ENCODE data around the gene CCR9.

Gene CCR9

DNA sequence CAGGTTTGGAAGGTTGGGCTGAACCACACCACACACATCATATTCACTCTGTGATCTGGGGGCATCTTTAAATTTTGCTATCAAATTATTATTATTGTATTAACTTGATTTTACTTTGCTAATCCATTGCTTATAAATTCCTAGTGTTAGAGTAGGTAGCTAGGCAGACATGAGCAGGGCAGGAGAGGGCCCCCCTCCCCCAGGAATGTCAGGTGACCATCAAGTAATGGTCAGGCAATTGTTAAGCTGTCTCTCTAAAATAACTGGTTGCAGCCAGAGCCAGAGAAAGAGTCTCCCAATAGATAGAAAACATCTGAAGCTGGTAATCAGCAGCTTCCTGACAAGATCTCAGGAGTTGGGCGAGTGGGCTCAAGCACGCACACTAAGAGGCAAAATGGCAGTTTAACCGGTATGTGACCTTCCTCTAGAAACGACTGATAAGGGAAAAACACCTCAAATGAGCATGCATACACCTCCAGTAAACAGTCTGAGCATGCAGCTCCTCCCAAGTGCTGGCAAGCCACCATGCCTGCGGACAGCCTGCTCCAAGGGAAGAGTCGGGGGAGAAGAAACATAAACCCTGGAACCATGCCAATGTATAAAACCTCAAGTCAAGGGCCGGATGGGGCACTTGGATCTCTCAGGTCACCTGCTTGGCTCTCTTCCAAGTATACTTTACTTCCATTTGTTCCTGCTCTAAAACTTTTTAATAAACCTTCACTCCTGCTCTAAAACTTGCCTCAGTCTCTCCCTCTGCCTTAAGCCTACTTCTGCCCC, 53.8 kb downstream of the CCR9 start:
- no peak for DNase-seq

DNA sequence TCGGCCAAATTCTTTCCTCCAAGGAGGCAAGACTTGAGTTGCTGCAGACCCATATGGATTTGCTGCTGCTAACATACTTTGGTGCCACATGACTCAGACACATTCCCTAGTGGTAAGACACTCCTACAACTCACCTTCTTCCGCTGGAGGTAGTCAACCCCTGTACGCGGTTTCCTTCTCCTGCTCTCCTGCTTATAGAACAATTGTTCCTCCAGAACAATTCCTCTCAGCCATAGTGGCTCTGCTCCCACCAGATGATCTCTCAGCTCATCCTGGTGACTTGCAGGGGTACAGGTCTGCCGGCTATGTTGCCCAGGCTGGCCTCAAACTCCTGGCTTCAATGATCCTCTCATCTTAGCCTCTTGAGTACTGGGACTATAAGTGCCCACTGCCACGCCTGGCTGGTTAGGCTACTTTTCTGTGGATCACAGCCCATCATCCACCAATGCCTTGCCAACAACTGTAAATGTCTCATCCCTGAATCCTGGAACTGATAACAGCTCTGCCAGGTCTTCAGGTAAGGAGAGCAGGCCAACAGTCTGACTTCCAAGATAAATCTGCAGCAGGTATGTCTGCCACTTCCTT, 54.5 kb downstream of the CCR9 start:
- no peak for DNase-seq

DNA sequence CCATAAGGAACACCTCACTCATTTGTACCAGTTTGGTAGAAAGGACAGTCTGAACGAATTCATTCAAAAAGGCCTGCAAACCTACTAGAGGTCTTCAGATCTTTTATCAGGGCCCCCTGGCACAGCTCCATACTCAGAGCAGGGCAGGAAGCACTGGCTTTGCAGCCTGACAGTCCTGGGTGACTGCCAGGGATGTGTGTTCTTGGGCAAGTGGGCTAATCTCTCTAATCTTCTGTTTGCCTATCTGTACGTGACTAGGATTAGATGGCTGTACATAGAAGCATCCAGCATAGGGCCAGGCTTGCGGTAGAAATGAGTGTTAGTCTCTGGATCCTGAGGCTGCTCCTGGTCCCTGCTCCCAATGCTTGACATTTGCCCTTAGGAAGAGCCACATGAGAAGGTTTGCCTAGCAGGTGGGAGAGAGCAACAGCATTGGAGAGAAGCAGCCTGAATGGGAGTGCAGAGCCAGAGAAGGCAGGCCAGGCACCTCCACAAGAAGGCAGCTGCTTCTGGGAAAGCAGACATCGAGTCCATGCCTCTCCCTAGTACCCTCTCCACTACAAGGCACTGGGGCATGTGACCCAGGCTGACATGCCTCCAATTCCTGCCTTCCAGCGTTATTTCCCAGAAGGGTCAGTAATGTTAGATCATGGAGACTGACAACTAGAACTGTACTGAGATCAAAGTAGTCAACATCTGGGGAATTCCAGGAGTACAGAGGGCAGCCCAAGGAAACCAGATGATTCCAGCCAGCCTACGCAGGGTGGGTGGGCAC, 55.9 kb downstream of the CCR9 start:
- no peak for DNase-seq

DNA sequence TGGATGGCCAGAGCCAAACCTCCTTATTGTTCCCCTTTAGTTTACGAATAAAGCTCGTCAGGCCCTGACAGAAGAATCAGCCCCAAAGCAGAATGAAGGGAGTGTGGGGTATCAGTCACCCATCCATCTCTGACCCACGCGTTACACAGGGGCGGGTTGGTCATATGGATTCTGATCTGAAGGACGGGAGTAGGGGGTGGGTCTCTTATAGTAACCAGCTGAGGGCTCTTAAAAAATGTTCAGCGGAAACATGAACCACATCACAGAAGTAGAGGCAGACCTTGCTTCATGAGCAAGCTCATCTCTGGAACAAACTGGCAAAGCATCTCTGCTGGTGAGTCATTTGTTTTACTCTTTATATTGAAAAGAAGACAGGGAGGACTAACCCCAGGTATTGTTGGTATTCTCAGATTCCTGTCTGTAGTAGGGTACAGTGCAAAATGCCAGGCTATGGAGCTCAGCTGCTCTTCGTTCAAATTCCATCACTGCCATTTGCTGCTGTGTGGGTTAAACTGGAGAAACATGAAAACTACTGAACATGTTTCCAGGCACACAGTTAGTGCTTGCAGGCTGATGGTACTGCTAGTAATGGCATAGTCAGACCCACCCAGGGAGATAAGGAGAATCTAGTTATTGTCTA, 57.0 kb downstream of the CCR9 start, which contains the start of gene CXCR6:
Gene CXCR6, plus strand, starts transcription at position 258 of the 640 bp plus-strand sequence. CDS start 3,018 bp downstream, outside the sequence.
- DNase-seq, result peak; percentile 59

DNA sequence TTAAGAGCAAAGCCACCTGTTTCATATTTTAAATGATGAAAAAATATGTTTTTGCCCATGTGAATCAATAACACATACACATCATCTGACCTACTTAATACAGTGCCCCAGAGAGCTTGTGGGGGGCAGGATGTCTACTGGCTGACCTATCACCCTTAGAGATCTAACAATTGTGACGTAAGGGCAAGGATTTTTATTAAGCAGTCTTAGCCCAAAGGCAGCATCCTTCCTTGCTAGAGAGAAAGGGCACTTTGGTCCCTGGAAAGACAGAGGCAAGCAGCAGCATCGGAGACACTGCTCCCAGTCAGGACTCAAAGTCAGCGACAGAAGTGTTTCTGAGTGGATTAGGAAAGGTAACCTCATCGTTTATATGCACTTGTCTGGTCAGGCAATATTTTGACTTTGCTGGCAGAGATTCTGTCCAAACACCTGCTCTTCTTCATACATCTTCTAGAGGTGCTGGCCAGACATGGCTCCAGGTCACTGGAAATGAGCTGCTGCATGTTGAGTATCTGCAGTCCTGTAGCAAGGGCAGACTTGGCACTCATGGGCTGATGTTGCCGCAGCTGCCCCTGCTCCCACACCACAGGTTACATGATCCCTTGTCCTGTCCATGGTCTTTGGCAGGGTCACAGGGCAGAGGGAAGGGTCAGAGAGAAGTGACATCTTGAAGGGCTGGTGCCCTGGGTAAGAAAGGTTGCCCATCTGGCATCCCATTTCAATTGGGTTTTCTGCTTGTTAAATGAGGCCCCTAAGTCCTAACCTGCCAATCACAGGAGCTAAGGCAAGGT, 58.7 kb downstream of the CCR9 start:
- peak; percentile 54 for DNase-seq

DNA sequence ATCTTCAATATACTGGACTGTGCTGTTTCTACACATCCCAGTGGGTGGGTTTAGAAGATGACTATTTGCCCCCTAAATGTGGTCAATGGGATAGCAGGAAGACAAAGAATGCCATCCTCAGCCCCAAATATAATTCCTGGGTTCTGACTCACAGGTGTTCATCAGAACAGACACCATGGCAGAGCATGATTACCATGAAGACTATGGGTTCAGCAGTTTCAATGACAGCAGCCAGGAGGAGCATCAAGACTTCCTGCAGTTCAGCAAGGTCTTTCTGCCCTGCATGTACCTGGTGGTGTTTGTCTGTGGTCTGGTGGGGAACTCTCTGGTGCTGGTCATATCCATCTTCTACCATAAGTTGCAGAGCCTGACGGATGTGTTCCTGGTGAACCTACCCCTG, 60.0 kb downstream of the CCR9 start:
- no peak for DNase-seq

DNA sequence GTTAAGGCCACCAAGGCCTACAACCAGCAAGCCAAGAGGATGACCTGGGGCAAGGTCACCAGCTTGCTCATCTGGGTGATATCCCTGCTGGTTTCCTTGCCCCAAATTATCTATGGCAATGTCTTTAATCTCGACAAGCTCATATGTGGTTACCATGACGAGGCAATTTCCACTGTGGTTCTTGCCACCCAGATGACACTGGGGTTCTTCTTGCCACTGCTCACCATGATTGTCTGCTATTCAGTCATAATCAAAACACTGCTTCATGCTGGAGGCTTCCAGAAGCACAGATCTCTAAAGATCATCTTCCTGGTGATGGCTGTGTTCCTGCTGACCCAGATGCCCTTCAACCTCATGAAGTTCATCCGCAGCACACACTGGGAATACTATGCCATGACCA, 60.5 kb downstream of the CCR9 start:
- DNase-seq, result no peak

DNA sequence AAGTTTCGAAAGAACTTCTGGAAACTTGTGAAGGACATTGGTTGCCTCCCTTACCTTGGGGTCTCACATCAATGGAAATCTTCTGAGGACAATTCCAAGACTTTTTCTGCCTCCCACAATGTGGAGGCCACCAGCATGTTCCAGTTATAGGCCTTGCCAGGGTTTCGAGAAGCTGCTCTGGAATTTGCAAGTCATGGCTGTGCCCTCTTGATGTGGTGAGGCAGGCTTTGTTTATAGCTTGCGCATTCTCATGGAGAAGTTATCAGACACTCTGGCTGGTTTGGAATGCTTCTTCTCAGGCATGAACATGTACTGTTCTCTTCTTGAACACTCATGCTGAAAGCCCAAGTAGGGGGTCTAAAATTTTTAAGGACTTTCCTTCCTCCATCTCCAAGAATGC, 61.0 kb downstream of the CCR9 start:
- no peak for DNase-seq

DNA sequence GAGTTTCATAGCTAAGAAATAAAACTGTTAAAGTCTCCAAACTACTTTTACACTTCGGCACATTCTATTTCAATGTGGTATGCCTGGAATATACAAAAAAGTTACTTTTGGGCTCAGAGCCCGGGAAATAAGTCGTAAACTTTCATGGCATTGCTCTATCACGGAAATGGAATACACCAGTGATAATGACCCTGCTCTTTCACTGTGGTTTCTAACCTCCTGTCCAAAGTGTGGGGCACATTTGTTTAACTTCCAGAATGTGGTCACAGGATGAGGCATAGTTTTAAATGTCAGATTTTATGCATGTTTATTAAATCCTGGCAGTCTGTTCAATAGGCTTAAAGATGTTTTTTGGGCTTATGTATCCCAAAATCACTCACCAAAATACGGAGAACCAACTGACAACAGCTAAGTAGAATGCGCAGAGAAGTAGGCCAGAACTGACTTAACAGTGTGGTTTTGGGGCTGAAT, 62.0 kb downstream of the CCR9 start:
- DNase-seq, result no peak

DNA sequence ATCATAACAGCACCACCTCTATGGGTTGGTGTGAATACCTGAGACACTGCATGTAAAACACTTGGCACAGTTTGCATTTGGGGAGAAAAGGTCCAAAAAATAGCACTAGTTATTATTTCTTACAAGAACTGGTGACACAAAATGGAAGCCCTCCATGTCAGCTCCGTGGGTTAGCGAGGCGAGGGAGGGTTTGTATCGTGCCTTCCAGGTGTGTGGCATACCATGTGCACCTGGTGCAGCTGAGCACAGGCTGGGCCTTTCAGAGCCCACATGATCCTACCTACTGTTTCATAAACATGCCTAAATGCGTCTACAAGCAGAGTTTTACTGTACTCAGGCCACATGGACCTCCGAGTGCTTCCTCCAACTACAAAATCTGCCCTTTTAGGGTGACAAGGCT, 62.5 kb downstream of the CCR9 start:
- DNase-seq, result no peak

DNA sequence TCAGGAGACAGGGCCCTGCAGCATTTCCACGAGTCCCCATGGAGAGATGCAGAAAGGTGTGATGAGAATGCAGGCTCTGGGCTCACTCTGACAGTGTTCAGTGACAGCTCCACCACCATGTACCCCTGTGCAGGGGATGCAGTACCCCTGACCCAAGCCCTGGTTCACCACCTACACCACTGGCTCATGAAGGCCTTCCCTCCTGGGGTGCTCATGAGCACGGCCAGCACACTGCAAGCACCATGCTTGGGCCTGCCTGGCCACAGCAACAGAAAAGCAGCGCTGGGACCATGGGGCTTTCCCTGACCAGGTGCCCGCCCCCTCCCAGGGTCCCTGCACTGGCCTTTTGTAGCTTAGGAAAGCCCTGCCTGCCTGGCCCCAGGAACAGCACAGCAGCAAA, 63.1 kb downstream of the CCR9 start:
- no peak for DNase-seq

DNA sequence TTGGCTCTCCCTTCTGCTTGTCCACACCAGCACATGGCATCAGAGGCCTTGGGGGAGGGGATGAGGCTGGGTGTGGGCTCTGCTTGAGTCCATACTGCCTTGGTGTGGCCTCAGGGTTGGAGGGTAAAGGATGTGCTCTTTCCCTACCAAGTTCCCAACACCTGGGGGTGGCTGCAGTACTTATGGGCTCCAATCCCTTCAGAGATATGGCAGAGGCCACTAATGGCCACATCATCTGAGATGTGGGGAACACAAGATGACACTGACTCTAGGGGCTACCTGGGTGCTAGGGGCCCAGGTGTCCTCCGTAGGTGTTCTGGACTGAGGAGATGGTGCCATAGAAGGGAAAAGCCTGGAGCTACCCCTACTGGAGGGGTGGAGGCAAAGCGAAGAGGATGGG, 63.8 kb downstream of the CCR9 start:
- no peak for DNase-seq

DNA sequence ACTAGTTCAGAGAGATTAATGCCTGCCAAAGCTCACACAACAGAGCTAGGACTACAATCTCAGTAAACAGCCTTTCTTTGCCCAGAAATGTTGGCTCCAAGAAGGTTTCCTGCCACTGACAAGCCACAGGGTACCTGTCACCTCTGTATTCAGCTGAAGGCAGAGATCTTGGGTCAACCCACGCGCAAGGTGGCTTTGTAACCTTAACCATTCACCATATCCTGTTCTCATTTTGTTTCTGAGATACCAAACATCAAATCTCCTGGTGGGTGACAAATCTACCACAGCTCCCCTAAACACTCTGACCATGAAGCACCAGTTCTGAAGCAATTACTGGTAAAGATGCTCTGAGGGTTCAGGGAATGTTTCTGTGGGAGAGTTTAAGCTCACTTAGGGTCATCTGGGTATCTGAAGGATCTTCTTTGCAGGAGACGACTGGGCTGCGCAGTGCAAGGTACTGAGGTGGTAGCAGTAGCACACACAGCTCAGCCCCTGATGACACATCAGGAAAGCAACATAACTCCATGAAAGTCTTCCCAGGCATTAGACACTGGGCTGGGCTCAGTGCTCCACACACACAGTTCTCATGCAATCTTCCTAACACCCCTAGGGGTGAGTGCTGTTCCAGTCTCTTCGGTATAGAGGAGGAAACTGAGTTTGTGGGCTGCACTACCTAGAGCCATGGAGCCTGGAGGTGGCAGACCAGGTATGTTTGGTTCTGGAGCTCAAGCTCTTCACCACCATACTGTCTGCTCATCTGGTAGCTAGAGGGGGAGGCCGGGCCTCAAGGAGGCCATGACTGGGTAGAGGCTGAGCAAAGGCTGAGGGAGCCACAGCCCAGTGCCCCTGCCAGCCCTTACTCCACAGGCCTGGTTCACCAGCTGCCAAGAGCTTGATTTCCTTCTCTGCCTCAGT, 64.6 kb downstream of the CCR9 start:
- DNase-seq, result peak; percentile 48

DNA sequence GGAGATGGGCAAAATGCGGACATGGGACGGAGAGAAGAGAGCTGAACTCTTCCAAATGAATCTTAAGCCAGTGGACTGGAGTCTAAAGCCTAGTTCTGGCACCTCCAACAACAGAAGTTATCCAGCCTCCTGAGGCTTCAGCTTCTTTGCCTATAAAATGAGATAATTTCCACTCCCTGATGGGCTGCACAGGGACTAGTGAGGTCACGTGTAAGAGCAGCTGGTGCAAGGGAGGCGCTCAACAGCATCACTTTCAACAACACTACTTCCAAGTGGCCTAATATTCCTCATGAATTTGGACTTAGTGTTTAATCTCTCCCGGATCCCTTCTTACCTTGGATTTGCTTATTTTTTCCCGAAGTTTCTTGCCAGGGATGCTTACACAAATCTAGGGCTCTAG, 65.6 kb downstream of the CCR9 start:
- DNase-seq, result no peak

DNA sequence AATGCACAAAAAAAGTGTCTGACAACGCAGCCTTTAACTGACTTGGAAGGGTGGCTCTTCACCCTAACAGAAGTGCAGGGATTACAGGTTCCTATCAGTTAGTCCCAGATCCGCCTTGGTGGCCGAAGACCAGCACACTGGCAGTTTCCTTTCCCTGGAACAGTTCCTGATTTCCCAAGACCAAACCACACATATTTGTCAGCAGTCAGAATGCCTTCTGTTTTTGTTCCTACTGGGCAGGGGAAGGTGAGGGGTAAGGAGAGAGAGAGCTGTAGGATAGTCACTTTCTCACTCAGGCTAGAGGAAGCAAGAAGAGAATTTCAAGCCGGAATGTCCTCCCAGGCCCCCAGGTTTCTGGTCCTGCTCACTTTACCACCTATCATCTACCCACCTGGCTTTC, 66.1 kb downstream of the CCR9 start:
- no peak for DNase-seq
